Endothelial cell of umbilical vein (primary cell): ENCODE measurements around the gene CPB1. TPM values are rescaled to one million over a fixed set of nuclear protein-coding genes. Genes with fewer than 3 reads are reported as not detected.

ENCODE experiments used
- BruUV-seq: library from RNA; stranded (reverse); fragments of 400-500 nt; replicated peaks from 2 replicates; lab custom pipeline; 2021; lab: Mats Ljungman, UMichigan
- CTCF ChIA-PET: fragments of 300-600, 350-600 bp; sonication (Branson Sonifier 250); formaldehyde crosslinking; loops from one replicate; lab custom pipeline; 2021; ENCODE audit warnings: antibody characterized with exemption, inconsistent platforms; lab: Charles Lee
- POLR2A ChIA-PET: fragments of 300-600, 350-600 bp; sonication (Branson Sonifier 250); formaldehyde crosslinking; loops from one replicate; lab custom pipeline; 2021; ENCODE audit warnings: antibody characterized with exemption, inconsistent platforms; lab: Charles Lee
- DNase-seq: peaks from one replicate; pipeline ENCODE4 v3.0.0-alpha.2; 2011; ENCODE audit warnings: low read depth, low spot score
- FAIRE-seq: peaks from 2 replicates; lab custom pipeline; 2011; peaks lifted over from hg19 to GRCh38; lab: Jason Lieb, UNC
- H2AFZ ChIP-seq: 2 replicates; pipeline ENCODE4 v1.6.0; 2012; ENCODE audit warnings: low read depth, low read length, control low read depth, inconsistent platforms
- H3K27ac ChIP-seq: 2 replicates; pipeline ENCODE4 v1.5.1; 2011; ENCODE audit warnings: low read depth, mild to moderate bottlenecking, control low read depth, low read length, moderate library complexity; ENCODE audit not compliant: insufficient read depth
- H3K27me3 ChIP-seq, 2 experiments: 2 replicates each; pipeline versions ENCODE4 v1.6.0 to v1.6.1; 2011; ENCODE audit warnings: low read length in 2 of 2, mixed read lengths in 1 of 2; ENCODE audit not compliant: control insufficient read depth in 2 of 2, insufficient read depth in 2 of 2
- H3K36me3 ChIP-seq, 2 experiments: 2 replicates in 1 of 2; 3 replicates in 1 of 2; pipeline ENCODE4 v1.5.1; 2011; ENCODE audit warnings: low read length in 2 of 2, mild to moderate bottlenecking in 1 of 2, moderate library complexity in 1 of 2; ENCODE audit not compliant: control insufficient read depth in 2 of 2, insufficient read depth in 2 of 2; ENCODE audit errors: extremely low read depth in 1 of 2
- H3K4me1 ChIP-seq: 3 replicates; pipeline ENCODE4 v1.5.1; 2011; ENCODE audit warnings: mild to moderate bottlenecking, low read length; ENCODE audit not compliant: control insufficient read depth, insufficient read depth; ENCODE audit errors: extremely low read depth
- H3K4me2 ChIP-seq: 2 replicates; pipeline ENCODE4 v1.6.1; 2011; ENCODE audit warnings: low read length, control low read depth, mixed read lengths; ENCODE audit not compliant: insufficient read depth
- H3K4me3 ChIP-seq, 3 experiments: fragments of 200-600 bp in 1 of 3; sonication (generic), shearing (Covaris generic) in 1 of 3; replicated peaks in 1 of 3; 2 replicates each; pipeline ENCODE4 v1.5.1; 2011 to 2016; ENCODE audit warnings: control low read depth in 3 of 3, low read length in 3 of 3, mild to moderate bottlenecking in 2 of 3, inconsistent platforms in 1 of 3, low read depth in 1 of 3, moderate library complexity in 1 of 3; ENCODE audit not compliant: insufficient read depth in 1 of 3
- H3K79me2 ChIP-seq: 2 replicates; pipeline ENCODE4 v1.6.0; 2012; ENCODE audit warnings: low read length, inconsistent platforms; ENCODE audit not compliant: control insufficient read depth, insufficient read depth
- H3K9ac ChIP-seq: replicated peaks from 2 replicates; pipeline ENCODE3; 2011; ENCODE audit warnings: low read length, control low read depth; ENCODE audit not compliant: insufficient read depth; ENCODE audit errors: extremely low read depth
- H3K9me1 ChIP-seq: replicated peaks from 3 replicates; pipeline ENCODE4 v1.6.0; 2011; ENCODE audit warnings: mild to moderate bottlenecking, low read length; ENCODE audit not compliant: control insufficient read depth, insufficient read depth; ENCODE audit errors: extremely low read depth
- H3K9me3 ChIP-seq: replicated peaks from 2 replicates; pipeline ENCODE4 v1.5.1; 2012; ENCODE audit warnings: low read length, inconsistent platforms; ENCODE audit not compliant: control insufficient read depth, insufficient read depth
- H4K20me1 ChIP-seq: replicated peaks from 2 replicates; pipeline ENCODE3; 2011; ENCODE audit warnings: mild to moderate bottlenecking, low read length; ENCODE audit not compliant: control insufficient read depth, insufficient read depth; ENCODE audit errors: extremely low read depth
- EZH2 ChIP-seq: IDR thresholded peaks from 2 replicates; pipeline ENCODE4 v1.6.1; 2012; ENCODE audit warnings: borderline replicate concordance, low read depth, mild to moderate bottlenecking, moderate library complexity, low read length, inconsistent platforms; ENCODE audit not compliant: severe bottlenecking
- FOS ChIP-seq: IDR thresholded peaks from 2 replicates; pipeline ENCODE4 v1.6.1; 2011; ENCODE audit warnings: mild to moderate bottlenecking, low read length, moderate library complexity, borderline replicate concordance; ENCODE audit not compliant: insufficient read depth
- JUN ChIP-seq: IDR thresholded peaks from 2 replicates; pipeline ENCODE4 v1.6.1; 2011; ENCODE audit warnings: borderline replicate concordance, low read depth; ENCODE audit not compliant: insufficient read length, insufficient read depth
- MYC ChIP-seq: IDR thresholded peaks from one replicate; pipeline ENCODE4 v1.6.1; 2011; ENCODE audit warnings: mild to moderate bottlenecking, low read depth, low read length
- POLR2A ChIP-seq: IDR thresholded peaks from 2 replicates; pipeline ENCODE4 v1.6.1; 2012; ENCODE audit warnings: low read depth, mild to moderate bottlenecking, control low read depth, low read length
- POLR2AphosphoS5 ChIP-seq: IDR thresholded peaks from 2 replicates; pipeline ENCODE4 v1.6.1; 2012; ENCODE audit warnings: low read depth, mild to moderate bottlenecking, control low read depth, low read length, moderate library complexity; ENCODE audit not compliant: insufficient read depth
- dilution Hi-C: fragments of 300-500 bp; cut with MboI; formaldehyde crosslinking; loops from one replicate; pipeline ENCODE4 v1.15.0; 2019; ENCODE audit warnings: low sequenced_read_pairs; ENCODE audit not compliant: extremely low pct_ligation_motif_present
- intact Hi-C: fragments of 100-400 bp; cut with micrococcal nuclease; formaldehyde crosslinking; loops from one replicate; pipeline ENCODE4 v1.10.0; 2022
- polyA plus RNA-seq, 4 experiments: library from polyadenylated mRNA; depleted of rRNA in 3 of 4; stranded (reverse) in 3 of 4; unstranded in 1 of 4; fragments of >200 nt; gene quantifications; 2 replicates each; pipeline versions ENCODE4 v1.2.1 to v1.2.3, GENCODE V29; 2011 to 2012; ENCODE audit warnings: missing spikeins in 1 of 4
- total RNA-seq: library from RNA; stranded (reverse); gene quantifications from 2 replicates; pipeline ENCODE4 v1.2.3, GENCODE V29; 2021
- TF ChIP-seq, protein P1 (sequence below), 2 donors: IDR thresholded peaks; 1 replicate in 1 of 2; 2 replicates in 1 of 2; pipeline ENCODE4 v1.5.1; 2011; ENCODE audit warnings: low read length in 2 of 2, mild to moderate bottlenecking in 2 of 2, moderate library complexity in 2 of 2, control low read depth in 1 of 2, inconsistent platforms in 1 of 2, low read depth in 1 of 2; ENCODE audit not compliant: insufficient read depth in 1 of 2; ENCODE audit errors: extremely low read depth in 1 of 2

Gene CPB1
- total and polyA plus RNA-seq, 2 donors (not counting 3 experiments of a cell fraction or from before 2014, with no cell fraction given) = not detected

DNA sequence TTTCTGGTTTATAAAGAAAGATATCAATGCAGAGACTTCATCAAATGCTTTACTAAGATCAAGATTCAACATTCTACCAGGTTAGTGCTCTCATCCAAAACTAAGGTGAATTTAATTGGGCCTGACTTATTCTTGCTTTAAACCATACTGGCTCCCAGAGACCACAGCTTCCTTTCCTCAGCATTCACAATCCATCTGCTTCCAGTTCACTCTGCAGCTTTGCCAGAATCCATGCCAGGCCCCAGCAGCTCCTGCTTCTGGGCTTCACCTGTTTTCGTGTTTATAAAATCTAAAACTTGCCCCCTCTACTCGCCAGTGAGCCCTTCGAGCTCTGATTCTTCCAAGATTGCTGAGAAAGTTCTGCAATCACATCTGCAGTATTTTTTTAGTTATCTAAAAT lies 2.3 kb downstream of the CPB1 start:
- no peaks in the 10 kb centered on the region for H3K9me3 ChIP-seq
- dilution Hi-C loops (no loop called here), intact Hi-C loops (no loop called here)
- no peaks in the 10 kb centered on the region for H3K36me3 ChIP-seq
- no peak overlapping the region for H3K4me2 ChIP-seq
- H3K4me1 ChIP-seq = no peaks in the 10 kb centered on the region
- ChIA-PET CTCF (no interaction called here), POLR2A (no interaction called here)
- H3K27me3 ChIP-seq = peaks cover 3 to 15% of the 10 kb centered on the region in 2 experiments
- H3K79me2 ChIP-seq = no peaks in the 10 kb centered on the region
- no peak overlapping the region for H3K27ac ChIP-seq
- BruUV-seq = no TSS peak
- no peak overlapping the region for H3K4me3 ChIP-seq
- H3K9me1 ChIP-seq = no peaks in the 10 kb centered on the region
- FAIRE-seq = no peak
- H4K20me1 ChIP-seq = no peaks in the 10 kb centered on the region
- no peak for TF ChIP-seq JUN
- TF ChIP-seq MYC = no peak
- TF ChIP-seq POLR2AphosphoS5 = no peak
- TF ChIP-seq POLR2A = no peak
- TF ChIP-seq EZH2 = no peak
- TF ChIP-seq FOS = no peak
- TF ChIP-seq, protein P1, sequence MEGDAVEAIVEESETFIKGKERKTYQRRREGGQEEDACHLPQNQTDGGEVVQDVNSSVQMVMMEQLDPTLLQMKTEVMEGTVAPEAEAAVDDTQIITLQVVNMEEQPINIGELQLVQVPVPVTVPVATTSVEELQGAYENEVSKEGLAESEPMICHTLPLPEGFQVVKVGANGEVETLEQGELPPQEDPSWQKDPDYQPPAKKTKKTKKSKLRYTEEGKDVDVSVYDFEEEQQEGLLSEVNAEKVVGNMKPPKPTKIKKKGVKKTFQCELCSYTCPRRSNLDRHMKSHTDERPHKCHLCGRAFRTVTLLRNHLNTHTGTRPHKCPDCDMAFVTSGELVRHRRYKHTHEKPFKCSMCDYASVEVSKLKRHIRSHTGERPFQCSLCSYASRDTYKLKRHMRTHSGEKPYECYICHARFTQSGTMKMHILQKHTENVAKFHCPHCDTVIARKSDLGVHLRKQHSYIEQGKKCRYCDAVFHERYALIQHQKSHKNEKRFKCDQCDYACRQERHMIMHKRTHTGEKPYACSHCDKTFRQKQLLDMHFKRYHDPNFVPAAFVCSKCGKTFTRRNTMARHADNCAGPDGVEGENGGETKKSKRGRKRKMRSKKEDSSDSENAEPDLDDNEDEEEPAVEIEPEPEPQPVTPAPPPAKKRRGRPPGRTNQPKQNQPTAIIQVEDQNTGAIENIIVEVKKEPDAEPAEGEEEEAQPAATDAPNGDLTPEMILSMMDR (IDR thresholded peaks at IDR 0.05; ENCODE audit: extremely low read depth in 1 of 2, insufficient read depth in 1 of 2, low read depth in 1 of 2, low read length in 2 of 2) = no peak
- H3K9ac ChIP-seq = no peak overlapping the region
- H2AFZ ChIP-seq = no peak overlapping the region
- no peak for DNase-seq
